Activated T-cell treated with anti-CD3 and anti-CD28 coated beads, Interleukin-2, amount 50 U/mL, for 48 hours (primary cell): Measurements from ENCODE around the gene CYP4X1.
"Not testable (repeated sequence)": the region's sequence is repeated elsewhere in the genome, so short reads cannot be mapped to it uniquely, and the experiment has no call there.

Experiments used
- DNase-seq, 2 experiments: peaks; one replicate each; pipeline ENCODE4 v3.0.0-alpha.2; 2020

The CYP4X1 gene, protein sequence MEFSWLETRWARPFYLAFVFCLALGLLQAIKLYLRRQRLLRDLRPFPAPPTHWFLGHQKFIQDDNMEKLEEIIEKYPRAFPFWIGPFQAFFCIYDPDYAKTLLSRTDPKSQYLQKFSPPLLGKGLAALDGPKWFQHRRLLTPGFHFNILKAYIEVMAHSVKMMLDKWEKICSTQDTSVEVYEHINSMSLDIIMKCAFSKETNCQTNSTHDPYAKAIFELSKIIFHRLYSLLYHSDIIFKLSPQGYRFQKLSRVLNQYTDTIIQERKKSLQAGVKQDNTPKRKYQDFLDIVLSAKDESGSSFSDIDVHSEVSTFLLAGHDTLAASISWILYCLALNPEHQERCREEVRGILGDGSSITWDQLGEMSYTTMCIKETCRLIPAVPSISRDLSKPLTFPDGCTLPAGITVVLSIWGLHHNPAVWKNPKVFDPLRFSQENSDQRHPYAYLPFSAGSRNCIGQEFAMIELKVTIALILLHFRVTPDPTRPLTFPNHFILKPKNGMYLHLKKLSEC

GRCh38 chr1:47023268-47024140 lies at the start of gene CYP4X1:
TSS of gene CYP4X1 (plus strand) at chr1:47023669. CDS start at chr1:47023818, 149 bp downstream.
- DNase-seq = no peak

DNA sequence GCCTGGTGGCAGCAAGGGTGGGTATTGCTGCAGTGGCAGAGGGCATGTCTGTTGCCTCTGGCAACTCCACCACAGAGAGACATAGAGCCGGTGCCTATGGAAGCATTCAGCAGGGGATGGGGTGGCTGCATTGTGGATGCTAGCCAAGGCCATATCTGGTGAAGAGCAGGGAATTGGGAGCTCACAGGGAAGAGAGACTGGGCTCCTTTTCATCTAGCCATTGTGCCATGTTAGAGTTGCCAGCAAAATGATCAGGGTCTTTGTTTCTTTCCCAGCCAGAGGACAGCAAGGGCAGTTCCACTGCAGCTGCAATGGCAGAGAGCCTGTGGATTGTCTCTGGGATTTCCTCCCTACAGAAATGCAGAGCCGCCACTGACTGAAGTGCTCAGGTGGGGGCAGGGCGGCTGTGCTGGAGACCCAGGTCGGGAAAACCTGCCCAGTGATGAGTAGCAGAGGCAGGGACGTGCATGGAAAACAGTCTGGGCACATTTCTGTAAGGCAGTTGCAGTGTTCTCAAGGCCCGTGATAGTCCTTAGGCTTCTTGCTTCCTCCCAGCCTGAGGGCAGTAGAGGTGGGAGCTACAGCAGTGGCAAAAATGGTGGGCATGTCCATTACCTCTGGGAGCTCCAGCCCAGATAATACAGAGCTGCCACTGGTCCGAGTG lies 40.2 kb upstream of the CYP4X1 start:
- no peak for DNase-seq

GRCh38 chr1:46983830-46984586 lies 39.5 kb upstream of the CYP4X1 start:
- no peak for DNase-seq

DNA sequence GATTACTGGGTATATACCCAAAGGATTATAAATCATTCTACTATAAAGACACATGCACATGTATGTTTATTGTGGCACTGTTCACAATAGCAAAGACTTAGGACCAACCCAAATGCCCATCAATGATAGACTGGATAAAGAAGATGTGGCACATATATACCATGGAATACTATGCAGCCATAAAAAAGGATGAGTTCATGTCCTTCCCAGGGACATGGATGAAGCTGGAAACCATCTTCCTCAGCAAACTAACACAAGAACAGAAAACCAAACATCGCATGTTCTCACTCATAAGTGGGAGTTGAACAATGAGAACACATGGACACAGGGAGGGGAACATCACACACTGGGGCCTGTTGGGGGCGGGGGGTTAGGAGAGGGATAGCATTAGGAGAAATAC lies 32.9 kb upstream of the CYP4X1 start:
- DNase-seq = not testable (repeated sequence)

GRCh38 chr1:46991083-46991923 lies 32.2 kb upstream of the CYP4X1 start:
- no peak for DNase-seq

- DNase-seq = no peak
These were observed 26.7 kb upstream of the CYP4X1 start for GRCh38 chr1:46996659-46997281.

DNA sequence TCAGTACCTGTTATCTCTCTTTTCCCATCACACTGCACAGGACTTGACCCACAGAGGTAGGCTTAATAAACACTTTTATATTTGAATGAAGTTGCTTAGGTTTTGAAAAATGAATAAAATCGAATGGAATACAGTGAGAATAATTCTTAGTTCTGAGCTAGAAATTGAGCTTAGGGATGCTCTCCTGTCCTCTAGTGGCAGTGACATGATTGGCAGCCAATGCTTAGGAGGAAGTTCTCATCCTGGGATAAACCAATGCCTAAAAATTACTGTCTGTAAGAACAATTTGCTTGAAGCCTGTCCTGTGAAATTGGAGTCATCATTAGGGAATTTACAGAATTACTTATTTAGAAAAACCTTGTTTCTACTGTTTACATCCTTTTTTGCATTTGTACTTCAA lies 21.3 kb upstream of the CYP4X1 start:
- no peak for DNase-seq

DNA sequence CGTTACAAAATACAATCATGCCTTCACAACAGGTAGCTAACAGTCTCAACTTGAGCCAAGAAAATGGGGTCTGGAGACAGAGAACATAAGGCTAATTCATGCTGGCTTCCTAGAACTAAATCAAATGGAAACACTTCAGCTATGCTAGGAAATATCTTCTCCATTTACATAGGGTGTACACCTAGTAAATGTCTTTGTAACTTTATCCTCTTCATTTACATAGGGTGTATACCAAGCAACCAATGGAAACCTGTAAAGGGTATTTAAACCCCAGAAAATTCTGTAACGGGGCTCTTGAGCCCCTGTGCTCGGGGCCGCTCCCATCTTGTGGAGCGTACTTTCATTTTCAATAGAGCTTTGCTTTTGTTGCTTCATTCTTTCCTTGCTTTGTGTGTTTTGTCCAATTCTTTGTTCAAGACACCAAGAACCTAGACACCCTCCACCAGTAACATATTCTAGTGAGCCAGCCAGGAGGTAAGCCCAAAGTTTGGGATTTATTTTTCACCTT lies 19.5 kb upstream of the CYP4X1 start:
- DNase-seq = no peak

DNA sequence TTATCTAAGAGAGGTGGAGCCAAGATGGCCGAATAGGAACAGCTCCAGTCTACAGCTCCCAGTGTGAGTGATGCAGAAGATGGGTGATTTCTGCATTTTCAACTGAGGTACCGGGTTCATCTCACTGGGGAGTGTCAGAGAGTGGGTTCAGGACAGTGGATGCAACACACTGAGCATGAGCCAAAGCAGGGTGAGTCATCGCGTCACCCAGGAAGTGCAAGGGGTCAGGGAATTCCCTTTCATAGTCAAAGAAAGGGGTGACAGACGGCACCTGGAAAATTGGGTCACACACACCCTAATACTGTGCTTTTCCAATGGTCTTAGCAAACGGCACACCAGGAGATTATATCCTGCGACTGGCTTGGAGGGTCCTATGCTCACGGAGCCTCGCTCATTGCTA lies 17.0 kb upstream of the CYP4X1 start:
- not testable (repeated sequence) for DNase-seq

GRCh38 chr1:47013293-47013692 lies 10.2 kb upstream of the CYP4X1 start:
- DNase-seq = no peak

DNA sequence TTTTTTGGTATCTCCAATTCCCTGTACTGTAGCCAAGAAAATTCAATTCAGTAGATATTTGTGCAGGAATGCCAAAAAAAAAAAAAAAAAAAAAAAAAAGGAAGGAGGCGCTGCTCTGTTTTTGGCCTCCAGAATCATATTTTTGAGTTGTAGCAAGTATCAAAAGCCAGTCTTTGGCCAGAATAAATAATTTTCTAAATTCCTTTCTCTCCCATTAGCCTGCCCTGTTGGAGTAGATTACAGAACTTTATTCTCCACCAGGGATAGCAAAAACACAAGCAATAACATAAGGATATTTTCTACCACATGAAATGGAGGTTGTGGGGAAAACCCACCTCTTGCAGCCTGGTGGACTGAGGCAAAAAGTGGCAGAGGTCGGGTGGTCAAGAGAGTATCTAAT lies 2.4 kb upstream of the CYP4X1 start:
- DNase-seq = no peak

GRCh38 chr1:47024141-47024801 lies 802 bp downstream of the CYP4X1 start:
- no peak for DNase-seq

DNA sequence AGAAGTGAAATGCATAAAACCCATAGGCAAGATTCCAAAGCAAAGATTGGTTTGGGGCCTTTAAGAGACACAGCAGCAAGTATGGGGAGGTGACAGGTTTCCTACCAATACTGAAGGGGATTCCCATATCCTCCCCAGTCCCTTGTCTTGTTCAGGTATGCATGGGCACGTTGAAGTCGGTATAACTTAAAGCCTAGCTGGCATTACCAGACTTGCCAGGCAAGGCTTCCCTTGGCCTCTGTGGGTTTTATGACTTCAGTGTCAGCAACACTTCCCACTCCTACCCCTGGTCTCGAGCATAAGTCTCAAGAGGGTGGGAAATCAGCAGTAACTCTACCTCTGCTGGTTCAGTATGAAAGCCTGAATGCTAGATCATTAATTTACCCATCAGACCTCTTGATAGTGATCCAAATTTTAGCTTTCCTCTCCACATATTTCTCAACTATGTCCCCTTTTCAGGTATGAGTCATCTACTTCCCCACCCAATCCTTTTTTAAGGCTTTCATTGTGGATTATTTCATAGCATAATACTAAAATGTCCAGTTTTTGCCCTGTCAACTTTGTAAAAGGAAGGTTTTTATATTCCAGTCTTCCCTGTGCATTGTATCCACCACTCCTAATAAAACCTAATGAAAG lies 6.8 kb downstream of the CYP4X1 start:
- no peak for DNase-seq

GRCh38 chr1:47031059-47031458 lies 7.6 kb downstream of the CYP4X1 start:
- no peak for DNase-seq

- no peak for DNase-seq
These were observed 8.1 kb downstream of the CYP4X1 start for GRCh38 chr1:47031585-47031984.

- no peak for DNase-seq
These were observed 13.3 kb downstream of the CYP4X1 start for GRCh38 chr1:47036764-47037163.

- DNase-seq = no peak
These were observed 35.9 kb downstream of the CYP4X1 start for GRCh38 chr1:47059376-47059775.

DNA sequence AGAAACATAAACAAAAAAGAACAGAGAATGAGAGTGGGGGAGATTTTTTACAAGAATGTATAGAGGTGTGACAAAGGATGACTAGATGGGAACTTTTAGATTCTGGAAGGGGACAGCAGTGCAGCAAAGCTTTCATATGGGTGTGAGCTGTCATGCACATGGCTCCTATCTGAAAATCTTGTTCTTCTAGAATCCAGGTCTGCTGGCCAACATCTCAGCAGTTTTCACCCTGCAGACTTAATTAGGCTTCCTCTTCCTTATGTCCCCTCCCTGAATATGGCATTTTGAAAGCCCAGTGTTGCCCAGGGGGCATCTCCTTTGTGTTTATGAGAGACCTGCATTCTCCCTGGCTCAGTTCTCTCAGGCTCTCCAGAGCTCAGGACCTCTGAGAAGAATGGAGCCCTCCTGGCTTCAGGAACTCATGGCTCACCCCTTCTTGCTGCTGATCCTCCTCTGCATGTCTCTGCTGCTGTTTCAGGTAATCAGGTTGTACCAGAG lies 43.7 kb downstream of the CYP4X1 start, which contains the start of gene CYP4Z1:
TSS of gene CYP4Z1 (plus strand) at position 135 of the 498 bp plus-strand sequence. CDS start at position 395, 260 bp downstream.
- no peak for DNase-seq

- DNase-seq = not testable (repeated sequence)
These were observed 45.6 kb downstream of the CYP4X1 start for GRCh38 chr1:47069080-47069479.
